ENCODE measurements around the gene MLXIPL. TPM values are rescaled to one million over a fixed set of nuclear protein-coding genes. Genes with fewer than 3 reads are reported as not detected.

MLXIPL gene
- polyA plus RNA-seq, 1 donor from 2014 or later, result 1.8 TPM

- peak within 1 kb of the TSS; percentile 95 for H2AFZ ChIP-seq (ENCODE audit: low read depth, low read length)
- H3K9ac ChIP-seq (ENCODE audit: low read length), result peak within 1 kb of the TSS; percentile 97
- no peaks in the 10 kb centered on the region for H3K9me3 ChIP-seq (ENCODE audit: low read length)
Measured at GRCh38 chr7:73557397-73558257, 66.7 kb downstream of the MLXIPL start, which contains the start of gene BCL7B. TSS of gene BCL7B (minus strand) at chr7:73557690. CDS start at chr7:73557578, 112 bp downstream.

More at GRCh38 chr7:73557397-73558257, 66.7 kb downstream of the MLXIPL start, which contains the start of gene BCL7B:
- H3K9me2 ChIP-seq (ENCODE audit: insufficient read depth, low read length), result no peaks in the 10 kb centered on the region
- no peaks in the 10 kb centered on the region for H3K36me3 ChIP-seq (ENCODE audit: insufficient read depth, low read length)
- peak within 1 kb of the TSS; percentile 65 for H3K4me2 ChIP-seq (ENCODE audit: low read length)
- TF ChIP-seq SMC3 (conservative IDR thresholded peaks at IDR 0.05; ENCODE audit: poor library complexity), result peak; percentile 8
- no peak for TF ChIP-seq EZH2 (IDR thresholded peaks at IDR 0.05; ENCODE audit: borderline replicate concordance, insufficient read depth, low read length, poor library complexity, severe bottlenecking)
- TF ChIP-seq RAD21 (conservative IDR thresholded peaks at IDR 0.05), result no peak
- TF ChIP-seq CTCF (IDR thresholded peaks at IDR 0.05; ENCODE audit: poor library complexity, severe bottlenecking), result no peak
- TF ChIP-seq EP300 (conservative IDR thresholded peaks at IDR 0.05; ENCODE audit: poor library complexity, severe bottlenecking), result peak; percentile 78
- TF ChIP-seq REST (IDR thresholded peaks at IDR 0.05; ENCODE audit: borderline replicate concordance), result peak; percentile 61
- peak; percentile 69 for TF ChIP-seq MXI1 (conservative IDR thresholded peaks at IDR 0.05; ENCODE audit: poor library complexity, severe bottlenecking)
- TF ChIP-seq TAF1 (IDR thresholded peaks at IDR 0.05; ENCODE audit: low read depth), result no peak
- peak; percentile 75 for TF ChIP-seq POLR2AphosphoS5 (IDR thresholded peaks at IDR 0.05)
- H3K27me3 ChIP-seq (ENCODE audit: insufficient read depth, low read depth, low read length), result no peaks in the 10 kb centered on the region
- H4K20me1 ChIP-seq (ENCODE audit: insufficient read depth), result no peaks in the 10 kb centered on the region
- H3K27ac ChIP-seq (ENCODE audit: low read length), result peak within 1 kb of the TSS; percentile 91
- no peaks in the 10 kb centered on the region for H3F3A ChIP-seq (ENCODE audit: insufficient read depth, low read length, poor library complexity, severe bottlenecking)
- H3K79me2 ChIP-seq (replicated peaks; ENCODE audit: insufficient read depth, low read length), result peaks cover 33% of the 10 kb centered on the region
- peak within 1 kb of the TSS; percentile 95 for H3K4me3 ChIP-seq (ENCODE audit: low read length)

Data from neural cell (in vitro differentiated cells).